IPS-18c (cell line): ENCODE results near the gene GNB3.
A peak's percentile ranks its signal among the peaks of the same experiment; 100 is the strongest.
"Not testable (repeated sequence)": the region's sequence is repeated elsewhere in the genome, so short reads cannot be mapped to it uniquely, and the experiment has no call there.

Source experiments
- H3K4me3 ChIP-seq: 2 replicates; pipeline ENCODE4 v1.7.0; 2013; ENCODE audit warnings: low read depth, mild to moderate bottlenecking, low read length, moderate library complexity; ENCODE audit not compliant: insufficient read depth
- H3K9me3 ChIP-seq: one replicate; pipeline ENCODE4 v1.6.1; 2013; ENCODE audit warnings: mild to moderate bottlenecking, low read length, moderate library complexity; ENCODE audit not compliant: control insufficient read depth, insufficient read depth

GNB3 gene

DNA sequence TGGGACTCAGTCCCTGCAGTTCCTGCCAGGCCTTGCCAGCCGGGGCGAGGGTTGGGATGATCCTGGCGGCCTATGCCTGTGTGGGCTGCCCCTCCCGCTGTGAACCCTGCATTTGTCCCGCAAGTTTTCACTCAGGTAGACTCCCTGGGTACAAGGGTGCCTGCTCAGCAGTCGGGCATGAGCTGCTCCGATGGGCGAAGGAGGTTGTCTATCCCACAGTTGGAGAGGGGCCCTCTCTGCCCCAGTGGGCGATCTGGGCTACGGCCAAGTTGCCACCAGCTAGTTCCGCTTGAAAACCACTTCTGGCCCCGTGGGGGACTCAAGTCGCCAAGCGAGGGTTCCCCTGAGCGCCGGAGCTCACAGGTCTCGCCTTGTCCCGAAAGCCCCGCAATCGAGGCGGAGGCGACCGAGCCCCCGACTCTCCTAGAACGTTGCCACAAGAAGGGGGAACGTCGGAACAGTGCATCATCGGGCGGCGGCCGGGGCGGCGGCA is 26.2 kb downstream of the GNB3 start:
- H3K9me3 ChIP-seq, result peaks cover 2% of the 10 kb centered on the region
- peak overlapping the region; percentile 45 for H3K4me3 ChIP-seq

DNA sequence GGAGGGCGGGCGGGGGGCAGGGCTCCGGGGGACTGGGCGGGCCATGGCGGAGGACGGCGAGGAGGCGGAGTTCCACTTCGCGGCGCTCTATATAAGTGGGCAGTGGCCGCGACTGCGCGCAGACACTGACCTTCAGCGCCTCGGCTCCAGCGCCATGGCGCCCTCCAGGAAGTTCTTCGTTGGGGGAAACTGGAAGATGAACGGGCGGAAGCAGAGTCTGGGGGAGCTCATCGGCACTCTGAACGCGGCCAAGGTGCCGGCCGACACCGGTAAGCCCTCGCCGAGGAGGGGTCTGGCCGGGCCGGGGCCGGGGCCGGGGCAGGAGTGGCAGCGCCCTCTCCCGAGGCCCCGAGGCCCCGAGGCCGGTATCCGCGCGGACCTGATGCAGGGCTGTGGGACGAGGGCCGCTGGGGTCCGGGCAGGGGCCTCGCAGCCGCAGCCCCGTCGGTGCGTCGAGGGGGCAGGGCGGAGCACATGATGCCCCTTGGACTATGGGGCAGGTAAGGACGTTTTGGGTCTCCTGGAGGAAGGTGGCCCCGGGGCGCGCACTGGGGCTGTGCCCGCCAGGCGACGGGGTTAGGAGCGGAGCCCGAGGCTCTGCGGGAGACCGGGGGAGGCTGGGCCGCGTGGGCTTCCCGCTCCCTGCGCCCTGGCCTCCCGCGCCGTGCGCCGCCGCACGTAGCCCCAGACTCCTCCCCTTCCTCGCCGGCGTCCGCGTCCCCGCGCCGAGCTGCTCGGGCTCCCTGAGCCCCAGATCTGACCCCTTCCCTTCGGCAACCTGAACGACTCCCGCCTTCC is 26.9 kb downstream of the GNB3 start, which contains the start of gene TPI1:
Gene TPI1, plus strand, starts transcription at position 119 of the 798 bp plus-strand sequence. Its CDS starts 36 bp downstream, at position 155.
- Histone ChIP-seq H3K4me3 (peak within 1 kb of the TSS; percentile 94), H3K9me3 (peaks cover 2% of the 10 kb centered on the region)

DNA sequence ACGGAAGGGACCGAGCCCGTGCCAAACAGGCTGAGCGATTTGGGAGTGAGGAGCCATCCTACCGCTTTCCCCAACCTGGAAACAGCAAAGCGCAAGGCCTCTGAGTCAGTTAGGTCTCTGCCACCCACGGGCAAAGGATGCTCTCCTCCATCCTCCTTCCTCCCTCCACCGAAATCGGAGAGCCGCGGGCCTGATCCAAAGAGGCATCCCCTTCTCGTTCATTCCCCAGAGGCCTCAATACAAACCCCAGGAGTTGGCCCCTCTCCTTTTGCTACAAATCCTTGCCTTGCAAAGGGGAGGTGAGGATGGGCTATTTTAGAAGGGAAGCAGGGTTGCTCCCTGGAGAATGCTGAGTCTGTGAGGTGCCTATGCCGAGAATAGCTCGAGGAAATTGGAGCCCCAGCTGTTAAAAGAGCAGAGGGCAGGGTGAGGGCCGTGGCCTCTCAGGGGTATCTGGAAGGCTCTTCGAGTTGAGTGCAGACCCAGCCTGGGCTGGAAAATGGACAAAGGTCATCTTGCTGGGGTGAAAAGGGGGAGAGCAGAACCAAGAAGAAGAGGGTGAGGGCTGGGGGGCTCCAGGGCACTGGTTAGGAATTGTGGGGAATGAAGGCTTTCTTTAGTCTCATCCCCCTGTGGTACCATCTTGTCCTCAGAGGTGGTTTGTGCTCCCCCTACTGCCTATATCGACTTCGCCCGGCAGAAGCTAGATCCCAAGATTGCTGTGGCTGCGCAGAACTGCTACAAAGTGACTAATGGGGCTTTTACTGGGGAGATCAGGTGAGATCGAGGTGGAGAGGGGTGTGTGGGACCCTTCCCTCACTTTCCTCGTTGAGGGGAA is 27.7 kb downstream of the GNB3 start:
- peak overlapping the region; percentile 94 for H3K4me3 ChIP-seq
- H3K9me3 ChIP-seq, result peaks cover 2% of the 10 kb centered on the region

DNA sequence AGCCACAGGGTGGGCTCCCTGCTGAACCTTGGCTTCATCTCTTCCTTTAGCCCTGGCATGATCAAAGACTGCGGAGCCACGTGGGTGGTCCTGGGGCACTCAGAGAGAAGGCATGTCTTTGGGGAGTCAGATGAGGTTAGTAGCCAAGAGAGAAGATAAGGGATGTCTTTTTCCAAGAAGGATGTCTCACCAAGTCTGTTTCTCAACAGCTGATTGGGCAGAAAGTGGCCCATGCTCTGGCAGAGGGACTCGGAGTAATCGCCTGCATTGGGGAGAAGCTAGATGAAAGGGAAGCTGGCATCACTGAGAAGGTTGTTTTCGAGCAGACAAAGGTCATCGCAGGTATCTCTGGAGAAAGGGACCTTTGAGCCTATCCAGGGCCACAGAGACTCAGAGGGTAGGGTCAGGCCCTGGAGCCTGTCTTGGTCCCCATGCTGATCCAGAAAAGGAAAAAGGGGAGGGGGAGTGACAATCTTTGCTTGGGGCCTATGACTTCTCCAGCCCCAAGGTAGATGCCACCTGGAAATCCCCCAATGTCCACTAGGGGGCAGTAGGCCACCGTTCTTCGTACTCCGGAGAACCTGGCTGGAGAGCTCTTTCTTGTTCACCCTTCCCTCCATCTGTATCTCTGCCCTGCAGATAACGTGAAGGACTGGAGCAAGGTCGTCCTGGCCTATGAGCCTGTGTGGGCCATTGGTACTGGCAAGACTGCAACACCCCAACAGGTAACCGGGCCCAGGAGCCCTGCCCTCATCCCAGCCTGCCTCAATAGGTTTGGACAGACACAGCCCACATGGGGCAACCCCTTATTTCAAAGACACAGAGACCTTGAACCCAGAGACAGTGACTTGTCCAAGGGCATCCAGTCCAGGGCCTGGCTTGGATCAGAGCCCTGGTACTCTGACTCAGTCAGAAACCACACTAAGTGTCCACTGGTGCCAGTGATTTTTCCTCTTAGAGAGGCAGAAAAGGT is 28.6 kb downstream of the GNB3 start:
- peaks cover 2% of the 10 kb centered on the region for H3K9me3 ChIP-seq
- peak overlapping the region; percentile 94 for H3K4me3 ChIP-seq

DNA sequence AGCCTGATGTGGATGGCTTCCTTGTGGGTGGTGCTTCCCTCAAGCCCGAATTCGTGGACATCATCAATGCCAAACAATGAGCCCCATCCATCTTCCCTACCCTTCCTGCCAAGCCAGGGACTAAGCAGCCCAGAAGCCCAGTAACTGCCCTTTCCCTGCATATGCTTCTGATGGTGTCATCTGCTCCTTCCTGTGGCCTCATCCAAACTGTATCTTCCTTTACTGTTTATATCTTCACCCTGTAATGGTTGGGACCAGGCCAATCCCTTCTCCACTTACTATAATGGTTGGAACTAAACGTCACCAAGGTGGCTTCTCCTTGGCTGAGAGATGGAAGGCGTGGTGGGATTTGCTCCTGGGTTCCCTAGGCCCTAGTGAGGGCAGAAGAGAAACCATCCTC is 29.6 kb downstream of the GNB3 start:
- H3K4me3 ChIP-seq, H3K9me3 ChIP-seq: not testable (repeated sequence)

DNA sequence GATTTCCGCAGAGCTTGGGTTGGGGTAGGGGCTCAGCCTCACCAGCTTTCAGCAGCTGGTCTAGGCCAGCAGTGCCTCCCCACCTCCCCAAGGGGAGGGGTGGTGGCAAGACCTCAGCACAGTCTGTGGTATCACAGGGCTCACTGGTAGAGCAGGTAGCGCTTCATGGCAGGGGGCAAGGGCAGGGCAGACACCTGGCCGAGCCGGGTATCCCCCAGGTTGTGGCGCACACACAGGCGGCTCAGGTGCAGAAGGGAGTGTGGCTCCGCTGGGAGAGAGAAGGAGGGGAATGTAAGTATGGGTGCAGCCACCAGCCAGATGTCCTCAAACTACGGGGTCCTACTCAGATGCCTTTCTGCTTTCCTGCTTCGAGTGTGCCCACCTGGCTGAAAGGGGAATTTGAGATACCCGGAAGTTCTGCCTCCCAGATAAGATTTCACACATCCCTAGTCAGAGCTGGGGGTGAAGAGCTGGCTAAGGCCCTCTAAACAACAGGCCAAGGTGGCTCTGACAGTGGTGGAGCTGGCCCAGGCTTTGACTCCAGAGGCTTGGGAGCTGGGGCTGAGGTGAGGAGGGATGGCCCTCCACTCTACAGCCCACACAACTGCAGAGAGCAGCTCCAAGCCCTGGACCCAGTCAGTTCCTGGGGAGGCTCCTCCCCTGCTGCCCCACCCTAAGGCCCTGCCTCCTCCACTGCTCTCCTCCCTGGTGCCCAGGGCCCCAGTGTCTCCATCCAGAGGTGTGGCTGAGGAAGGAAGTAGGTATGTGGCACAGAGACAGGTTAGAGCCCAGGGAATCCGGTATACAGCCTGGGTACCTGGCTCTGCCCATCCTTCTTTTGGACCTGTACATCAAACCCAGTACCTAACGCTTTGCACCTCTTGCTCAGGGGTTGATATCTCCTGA is 30.6 kb downstream of the GNB3 start:
- H3K4me3 ChIP-seq, result peak overlapping the region; percentile 94

DNA sequence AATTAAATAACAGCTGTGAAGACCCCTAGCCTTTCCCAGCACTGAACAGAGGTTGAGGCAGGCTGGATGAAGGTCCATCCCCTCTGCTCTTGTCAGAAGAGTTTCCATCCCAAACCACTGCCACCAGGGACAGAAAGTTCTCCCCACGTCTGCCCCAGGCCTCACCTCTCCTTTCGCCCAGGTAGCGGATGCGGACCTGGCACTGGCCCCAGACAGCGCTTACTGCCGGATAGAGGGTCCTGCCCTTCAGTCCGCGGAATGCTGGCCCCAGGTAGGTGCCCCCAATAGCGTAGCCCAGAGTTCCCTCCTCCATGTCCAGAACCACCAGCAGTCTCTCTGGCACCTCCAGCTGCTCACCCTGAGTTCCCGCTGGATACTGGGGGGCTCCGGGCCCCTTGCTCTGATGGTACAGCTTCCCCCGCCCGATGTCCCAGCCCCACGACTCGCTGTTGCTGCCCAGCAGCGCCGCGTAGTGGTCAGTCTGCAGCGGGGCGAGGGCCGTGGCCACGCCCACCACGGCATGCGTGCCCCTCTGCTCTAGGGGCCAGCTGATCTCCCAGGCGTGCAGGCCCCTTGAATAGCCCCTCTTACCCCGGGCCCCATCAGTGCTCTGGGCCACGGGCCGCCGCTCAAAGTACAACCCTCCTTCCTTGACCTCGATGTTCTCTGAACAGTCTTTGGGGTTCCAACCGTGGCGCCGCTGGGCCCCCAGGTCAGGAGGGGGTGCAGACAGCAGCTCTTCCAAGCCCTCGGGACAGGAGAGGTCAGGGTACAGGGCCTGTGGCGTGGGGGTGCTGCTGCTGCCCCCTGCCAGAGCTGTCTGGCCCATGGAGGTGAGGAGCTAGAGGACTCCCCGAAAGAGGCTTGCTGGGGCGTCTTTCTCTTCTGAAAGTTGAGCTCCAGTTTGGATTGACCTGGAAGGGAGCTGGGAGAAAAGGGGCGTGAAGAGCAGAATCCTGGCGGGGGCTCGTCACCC is 31.6 kb downstream of the GNB3 start:
- peaks cover 2% of the 10 kb centered on the region for H3K9me3 ChIP-seq
- H3K4me3 ChIP-seq, result peak overlapping the region; percentile 94

More for the DNA sequence above, 30.6 kb downstream of the GNB3 start:
- peaks cover 2% of the 10 kb centered on the region for H3K9me3 ChIP-seq

DNA sequence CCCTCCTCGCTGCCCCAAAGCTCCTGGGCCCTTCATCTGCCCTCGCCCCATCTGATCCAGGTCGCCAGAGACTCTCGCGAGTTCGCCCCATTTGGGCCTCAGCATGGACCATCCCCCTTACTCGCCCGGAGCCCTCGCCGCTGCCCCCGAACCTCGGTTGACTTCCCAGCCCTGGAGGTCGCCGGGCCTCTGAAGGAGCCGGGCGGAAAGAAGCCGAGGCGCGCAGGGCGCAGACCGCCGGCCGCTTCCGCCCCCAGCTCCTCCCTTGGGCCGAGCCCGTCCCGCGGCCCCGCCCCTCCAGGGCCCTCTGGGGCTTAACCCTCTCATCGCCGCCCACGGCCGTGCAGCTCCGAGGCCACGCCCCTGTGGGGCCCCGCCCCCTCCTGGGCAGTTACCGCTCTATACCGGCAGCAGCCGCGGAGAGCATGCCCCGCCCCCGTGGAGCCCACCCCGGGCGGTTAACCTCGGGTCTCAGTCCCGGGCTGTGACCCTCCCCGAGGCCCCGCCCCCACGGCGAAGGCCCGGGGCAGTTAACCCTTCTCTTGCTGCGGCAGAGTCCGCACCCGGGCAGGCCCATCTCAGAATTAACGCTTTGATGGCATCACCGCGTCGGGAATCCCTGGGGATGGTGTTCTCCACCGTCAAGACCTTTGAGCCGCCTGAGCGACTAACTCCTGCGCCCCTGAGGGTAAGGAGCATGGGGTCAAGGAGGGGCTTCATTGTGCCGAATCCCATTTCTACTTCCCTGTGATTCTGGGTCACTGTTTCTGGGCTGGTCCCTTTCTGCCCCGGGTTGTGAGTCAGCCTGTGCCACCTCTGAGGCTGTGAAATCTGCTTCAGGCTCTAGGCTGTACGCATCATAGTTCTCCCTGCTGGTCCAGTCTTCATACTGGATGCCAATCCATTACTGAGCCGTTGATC is 32.6 kb downstream of the GNB3 start, which contains the start of gene SPSB2:
Gene SPSB2, minus strand, starts transcription at position 210 of the 921 bp plus-strand sequence. CDS start 402 bp downstream, outside the sequence.
- H3K4me3 ChIP-seq, result peak within 1 kb of the TSS; percentile 94
- H3K9me3 ChIP-seq, result peaks cover 1% of the 10 kb centered on the region

DNA sequence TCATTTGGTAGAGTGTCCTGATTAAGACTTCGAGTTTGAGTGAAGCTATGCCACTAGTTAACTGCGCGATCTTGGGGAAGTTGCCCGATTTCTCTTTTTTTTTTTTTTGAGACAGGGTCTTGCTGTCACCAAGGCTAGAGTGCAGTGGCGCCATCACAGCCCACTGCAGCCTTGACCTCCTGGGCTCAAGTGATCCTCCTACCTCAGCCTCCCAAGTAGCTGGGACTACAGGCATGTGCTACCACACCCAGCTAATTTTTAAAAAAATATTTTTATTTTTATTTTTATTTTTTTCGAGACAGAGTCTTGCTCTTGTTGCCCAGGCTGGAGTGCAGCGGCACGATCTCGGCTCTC is 33.3 kb downstream of the GNB3 start:
- H3K4me3 ChIP-seq, result peak overlapping the region; percentile 46
- not testable (repeated sequence) for H3K9me3 ChIP-seq

DNA sequence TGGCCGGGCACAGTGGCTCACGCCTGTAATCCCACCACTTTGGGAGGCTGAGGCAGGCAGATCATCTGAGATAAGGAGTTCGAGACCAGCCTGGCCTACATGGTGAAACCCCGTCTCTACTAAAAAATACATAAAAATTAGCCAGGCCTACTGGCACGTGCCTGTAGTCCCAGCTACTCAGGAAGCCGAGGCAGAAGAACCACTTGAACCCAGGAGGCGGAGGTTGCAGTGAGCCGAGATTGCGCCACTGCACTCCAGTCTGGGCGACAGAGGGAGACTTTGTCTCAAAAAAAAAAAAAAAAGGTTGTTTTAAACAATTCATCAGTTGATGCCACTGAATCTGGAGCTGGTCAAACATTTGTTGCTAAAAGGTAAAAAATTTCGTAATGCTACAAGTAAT is 39.1 kb downstream of the GNB3 start:
- not testable (repeated sequence) for H3K9me3 ChIP-seq, H3K4me3 ChIP-seq

DNA sequence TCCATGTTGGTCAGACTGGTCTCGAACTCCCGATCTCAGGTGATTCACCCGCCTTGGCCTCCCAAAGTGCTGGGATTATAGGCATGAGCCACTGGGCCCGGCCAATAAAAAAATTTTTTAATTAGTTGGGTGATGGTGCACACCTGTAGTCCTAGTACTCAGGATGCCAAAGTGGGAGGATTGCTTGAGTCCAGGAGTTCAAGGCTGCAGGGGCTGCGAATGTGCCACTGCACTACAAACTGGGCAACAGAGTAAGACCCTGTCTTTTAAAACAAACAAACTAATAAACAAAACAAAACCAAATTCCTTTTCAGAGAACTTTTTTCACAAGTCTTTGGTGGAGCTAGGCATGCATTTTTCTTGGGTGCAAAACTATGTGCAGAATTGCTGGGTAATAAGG is 42.5 kb downstream of the GNB3 start:
- no peak overlapping the region for H3K4me3 ChIP-seq
- H3K9me3 ChIP-seq, result no peaks in the 10 kb centered on the region

DNA sequence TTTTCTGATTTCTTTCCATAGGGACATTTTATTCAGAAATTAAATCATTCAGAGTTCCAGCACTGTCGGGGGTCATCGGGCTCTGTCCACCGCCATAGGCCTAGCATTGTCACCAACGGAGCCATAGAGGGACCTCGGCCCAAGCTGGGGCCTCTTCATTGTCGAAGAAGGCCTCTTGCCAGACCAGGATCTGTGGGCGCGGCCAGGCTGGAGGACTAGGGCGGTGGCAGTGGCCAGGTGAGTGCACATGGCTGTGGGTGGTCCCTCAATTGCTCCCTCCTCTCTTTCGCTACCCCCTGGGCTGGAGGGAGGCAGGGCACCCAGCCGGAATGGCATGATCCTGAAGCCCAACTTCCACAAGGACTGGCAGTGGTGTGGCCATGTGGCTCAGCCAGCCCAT is 43.0 kb downstream of the GNB3 start:
- Histone ChIP-seq H3K4me3 (peak overlapping the region; percentile 31; the same call in 1 of the 2 replicates), H3K9me3 (no peaks in the 10 kb centered on the region)

DNA sequence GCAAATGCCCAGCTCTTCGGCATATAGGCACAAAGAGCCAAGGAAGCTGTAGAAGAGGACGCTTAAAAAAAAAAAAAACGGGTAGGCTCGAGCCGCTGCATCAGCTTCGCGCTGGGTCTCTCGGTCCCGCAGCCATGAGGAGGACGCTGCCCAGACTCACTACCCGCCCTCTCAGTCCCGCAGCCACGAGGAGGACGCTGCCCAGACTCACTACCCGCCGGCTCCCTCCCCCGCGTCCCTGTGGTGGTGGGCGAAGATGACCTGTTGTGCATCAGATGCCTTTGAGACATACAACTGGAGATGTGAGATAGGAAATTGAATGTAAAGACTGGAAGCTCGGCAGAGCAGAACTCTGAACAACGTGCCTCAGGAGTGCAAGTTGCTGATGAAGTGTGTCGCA is 43.8 kb downstream of the GNB3 start:
- no peak overlapping the region for H3K4me3 ChIP-seq
- no peaks in the 10 kb centered on the region for H3K9me3 ChIP-seq
